Lower leg skin (tissue), 3 donors: ENCODE results near the gene CABP4.

Experiments used
- CTCF ChIP-seq, 3 donors: fragments of 450-650 bp; IDR thresholded peaks; one replicate each; pipeline ENCODE4 v1.5.1; 2016; ENCODE audit warnings: antibody characterized with exemption in 3 of 3, mild to moderate bottlenecking in 3 of 3, moderate library complexity in 2 of 3
- POLR2A ChIP-seq, 2 donors: fragments of 450-650 bp; IDR thresholded peaks; one replicate each; pipeline ENCODE4 v1.6.1; 2016 to 2017; ENCODE audit warnings: antibody characterized with exemption in 2 of 2, mild to moderate bottlenecking in 1 of 2, moderate library complexity in 1 of 2

- TF ChIP-seq CTCF (IDR thresholded peaks at IDR 0.05), result no peak
- TF ChIP-seq POLR2A (IDR thresholded peaks at IDR 0.05), result no peak
Observed at GRCh38 chr11:67453816-67454732, 1.1 kb upstream of the CABP4 start.
